SH-SY5Y (cell line): ENCODE measurements around the gene ACSL5.

Source experiments
- GATA2 ChIP-seq: IDR thresholded peaks from 2 replicates; pipeline ENCODE4 v1.6.1; 2011; ENCODE audit warnings: mild to moderate bottlenecking, low read depth, low read length
- GATA3 ChIP-seq: IDR thresholded peaks from 2 replicates; pipeline ENCODE4 v1.6.1; 2011; ENCODE audit warnings: low read depth, mild to moderate bottlenecking, low read length, moderate library complexity

- TF ChIP-seq GATA3 (no peak), GATA2 (no peak)
Observed at GRCh38 chr10:112348759-112349158, 25.2 kb upstream of the ACSL5 start.
